Measurements from ENCODE around the gene FAM200A.
"Not testable (repeated sequence)": the region's sequence is repeated elsewhere in the genome, so short reads cannot be mapped to it uniquely, and the experiment has no call there.

Gene FAM200A

GRCh38 chr7:99558306-99559174 is 6.6 kb upstream of the FAM200A start, which contains the start of gene ZNF655:
ZNF655 (plus strand) TSS chr7:99558642; CDS start chr7:99560560, 1,918 bp downstream.
- peak; percentile 80 for DNase-seq

DNA sequence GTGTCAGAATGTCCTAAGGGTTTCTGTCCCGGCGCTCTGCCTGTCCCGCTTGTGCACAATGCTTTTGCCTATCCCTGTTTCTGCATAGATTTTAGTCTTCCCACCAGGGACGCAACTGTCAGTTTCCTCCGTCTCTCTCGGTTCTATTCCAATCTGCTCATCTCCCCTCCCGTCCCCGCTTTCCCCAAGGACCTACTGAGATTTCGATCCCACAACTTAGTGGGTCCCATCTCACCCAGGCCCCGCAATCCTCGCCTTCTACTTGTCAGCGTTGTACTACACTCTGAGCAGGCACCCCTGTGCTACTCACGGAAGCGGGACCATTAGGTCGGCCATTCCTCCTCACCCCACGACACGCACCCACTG is 6.0 kb upstream of the FAM200A start:
- no peak for DNase-seq

DNA sequence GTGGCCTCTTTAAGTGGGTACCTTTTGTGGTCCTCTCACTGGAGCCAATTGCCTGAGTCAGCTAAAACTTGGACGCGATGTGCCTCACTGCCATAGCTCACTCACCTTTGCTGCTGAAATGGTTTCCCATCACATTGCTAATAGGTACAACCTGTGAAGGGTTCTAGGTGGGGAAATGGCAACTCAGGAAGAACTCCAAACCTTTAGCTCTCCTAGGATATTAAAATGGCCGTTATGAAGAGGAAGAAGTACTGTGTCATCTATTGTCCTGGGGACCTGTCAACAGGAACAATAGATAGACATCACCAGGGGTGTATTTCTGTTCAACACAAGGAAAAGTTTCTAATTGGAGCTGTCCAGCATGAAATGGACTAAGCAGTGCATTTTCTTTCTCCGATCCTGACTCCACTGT is 5.3 kb upstream of the FAM200A start:
- DNase-seq, result no peak

GRCh38 chr7:99554939-99555338 is 3.0 kb upstream of the FAM200A start:
- no peak for DNase-seq

- DNase-seq, result no peak
Observed at GRCh38 chr7:99553039-99553438, 1.1 kb upstream of the FAM200A start.

DNA sequence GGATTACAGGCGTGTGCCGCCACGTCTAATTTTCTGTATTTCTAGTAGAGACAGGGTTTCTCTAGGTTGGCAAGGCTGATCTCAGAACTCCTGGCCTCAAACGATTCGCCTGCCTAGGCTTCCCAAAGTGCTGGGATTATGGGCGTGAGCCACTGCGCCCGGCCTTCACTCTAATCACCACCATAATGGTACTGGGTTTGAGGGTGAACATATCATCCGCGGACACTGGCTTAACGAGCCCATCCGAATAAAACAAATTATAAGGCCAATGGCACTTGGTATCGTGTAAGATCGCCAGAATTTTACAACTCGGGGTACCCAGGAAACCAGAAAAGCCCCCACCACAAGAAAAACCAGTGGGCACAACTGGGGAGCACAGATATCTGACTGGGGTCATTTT is 580 bp downstream of the FAM200A start:
- DNase-seq, result no peak

DNA sequence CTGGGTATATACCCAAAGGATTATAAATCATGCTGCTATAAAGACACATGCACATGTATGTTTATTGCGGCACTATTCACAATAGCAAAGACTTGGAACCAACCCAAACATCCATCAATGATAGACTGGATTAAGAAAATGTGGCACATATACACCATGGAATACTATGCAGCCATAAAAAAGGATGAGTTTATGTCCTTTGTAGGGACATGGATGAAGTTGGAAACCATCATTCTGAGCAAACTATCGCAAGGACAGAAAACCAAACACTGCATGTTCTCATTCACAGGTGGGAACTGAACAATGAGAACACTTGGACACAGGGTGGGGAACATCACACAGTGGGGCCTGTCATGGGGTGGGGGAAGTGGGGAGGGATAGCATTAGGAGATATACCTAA is 2.4 kb downstream of the FAM200A start:
- not testable (repeated sequence) for DNase-seq

GRCh38 chr7:99545308-99545707 is 6.6 kb downstream of the FAM200A start:
- not testable (repeated sequence) for DNase-seq

- no peak for DNase-seq
Observed at GRCh38 chr7:99543916-99544315, 8.0 kb downstream of the FAM200A start.

DNA sequence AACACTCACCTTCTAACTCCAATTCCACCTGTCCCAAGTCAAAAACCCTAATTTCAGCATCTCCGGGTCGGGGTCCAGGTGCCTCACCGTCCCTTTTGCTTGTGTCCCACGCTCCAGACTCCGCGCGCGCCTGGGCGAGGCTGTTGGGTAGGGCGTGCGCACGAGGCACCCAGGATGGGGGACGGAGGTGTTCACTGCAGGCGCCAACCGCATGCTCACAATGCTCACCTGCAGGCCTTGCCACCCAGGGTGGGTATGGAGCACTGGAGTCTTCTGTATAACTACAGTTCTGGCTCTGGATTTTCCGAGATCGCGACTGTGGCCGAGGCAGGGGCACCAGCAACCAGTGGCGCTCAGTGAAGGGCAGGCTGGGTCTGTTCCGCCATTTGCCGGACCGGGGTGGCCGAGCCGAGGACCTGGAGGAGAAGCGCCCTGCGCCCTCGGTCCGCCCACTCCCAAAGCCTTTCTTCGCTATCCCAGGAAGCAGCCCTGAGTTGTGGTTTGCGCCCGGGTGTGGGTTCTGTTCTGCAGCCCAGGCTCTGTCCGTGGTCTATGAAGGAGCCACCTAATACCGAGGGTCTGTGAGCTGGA is 8.7 kb downstream of the FAM200A start:
- DNase-seq, result no peak

DNA sequence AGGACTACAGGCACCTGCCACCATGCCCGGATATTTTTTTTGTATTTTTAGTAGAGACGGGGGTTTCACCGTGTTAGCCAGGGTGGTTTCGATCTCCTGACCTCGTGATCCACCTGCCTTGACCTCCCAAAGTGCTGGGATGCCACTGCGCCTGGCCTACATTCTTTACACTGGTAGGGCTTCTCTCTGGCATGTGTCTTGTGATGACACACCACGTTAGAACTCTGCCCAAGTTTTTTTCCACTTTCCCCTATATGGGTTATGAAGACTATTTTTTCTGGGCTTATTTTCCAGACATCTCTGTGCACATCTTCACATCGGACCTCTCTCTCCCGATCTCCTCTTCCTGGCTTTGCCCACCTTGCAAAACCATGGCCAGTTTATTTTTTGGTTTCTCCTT is 10.7 kb downstream of the FAM200A start:
- no peak for DNase-seq

DNA sequence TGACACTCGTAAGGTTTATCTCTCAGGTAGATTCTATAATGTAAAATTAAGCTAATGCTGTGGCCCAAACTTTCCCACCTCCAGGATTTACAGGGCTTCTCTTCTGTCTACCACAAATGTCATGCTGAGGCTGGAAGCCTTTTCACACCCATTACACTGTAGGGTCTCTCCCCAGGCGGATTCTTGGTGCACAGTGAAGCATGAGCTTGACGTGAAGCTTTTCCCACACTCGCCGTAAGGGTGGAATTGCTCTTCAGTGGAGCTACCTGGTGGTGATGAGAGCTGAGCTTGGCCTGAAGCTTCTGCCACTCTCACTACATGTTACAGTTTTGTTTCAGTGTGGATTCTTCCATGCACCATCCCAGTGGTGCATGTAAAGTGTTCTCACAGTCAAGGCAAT is 11.4 kb downstream of the FAM200A start:
- DNase-seq, result no peak

- DNase-seq, result no peak
Observed at GRCh38 chr7:99539213-99539811, 12.6 kb downstream of the FAM200A start.

GRCh38 chr7:99535667-99536066 is 16.2 kb downstream of the FAM200A start:
- DNase-seq, result no peak

DNA sequence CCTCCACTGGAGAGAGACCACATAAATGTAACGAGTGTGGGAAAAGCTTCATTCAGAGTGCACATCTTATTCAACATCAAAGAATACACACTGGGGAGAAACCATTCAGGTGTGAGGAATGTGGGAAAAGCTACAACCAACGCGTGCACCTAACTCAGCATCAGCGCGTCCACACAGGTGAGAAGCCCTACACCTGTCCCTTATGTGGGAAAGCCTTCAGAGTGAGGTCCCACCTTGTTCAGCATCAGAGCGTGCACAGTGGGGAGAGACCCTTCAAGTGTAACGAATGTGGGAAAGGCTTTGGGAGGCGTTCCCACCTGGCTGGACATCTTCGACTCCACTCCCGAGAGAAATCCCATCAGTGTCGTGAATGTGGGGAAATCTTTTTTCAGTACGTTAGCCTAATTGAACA is 20.6 kb downstream of the FAM200A start:
- DNase-seq, result no peak

DNA sequence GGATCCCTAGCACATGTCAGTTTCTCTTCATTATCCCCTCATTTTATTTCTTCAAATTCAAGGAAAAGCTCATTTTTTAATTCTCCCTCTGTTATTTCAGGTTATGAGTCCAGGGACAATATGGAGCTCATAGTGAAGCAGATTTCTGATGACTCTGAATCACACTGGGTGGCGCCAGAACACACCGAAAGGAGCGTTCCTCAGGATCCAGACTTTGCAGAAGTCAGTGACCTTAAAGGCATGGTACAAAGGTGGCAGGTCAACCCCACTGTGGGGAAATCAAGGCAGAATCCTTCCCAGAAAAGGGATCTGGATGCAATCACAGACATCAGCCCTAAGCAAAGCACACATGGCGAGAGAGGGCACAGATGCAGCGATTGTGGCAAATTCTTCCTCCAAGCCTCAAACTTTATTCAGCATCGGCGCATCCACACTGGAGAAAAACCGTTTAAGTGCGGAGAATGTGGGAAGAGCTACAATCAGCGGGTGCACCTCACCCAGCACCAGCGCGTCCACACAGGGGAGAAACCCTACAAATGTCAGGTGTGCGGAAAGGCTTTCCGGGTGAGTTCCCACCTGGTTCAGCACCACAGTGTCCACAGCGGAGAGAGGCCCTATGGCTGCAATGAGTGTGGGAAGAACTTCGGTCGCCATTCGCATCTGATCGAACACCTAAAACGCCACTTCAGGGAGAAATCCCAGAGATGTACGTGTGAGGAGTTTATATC is 26.0 kb downstream of the FAM200A start:
- DNase-seq, result no peak

GRCh38 chr7:99521399-99521798 is 30.5 kb downstream of the FAM200A start:
- no peak for DNase-seq

GRCh38 chr7:99514050-99514449 is 37.9 kb downstream of the FAM200A start:
- no peak for DNase-seq

GRCh38 chr7:99505324-99505662 is 46.6 kb downstream of the FAM200A start:
- DNase-seq, result no peak

- peak; percentile 91 for DNase-seq
Observed at GRCh38 chr7:99504603-99505323, 47.2 kb downstream of the FAM200A start, which contains the start of gene ZKSCAN5. ZKSCAN5 (plus strand) TSS chr7:99504662; CDS start chr7:99506045, 1,383 bp downstream.

- DNase-seq, result no peak
Observed at GRCh38 chr7:99504281-99504602, 47.7 kb downstream of the FAM200A start.

DNA sequence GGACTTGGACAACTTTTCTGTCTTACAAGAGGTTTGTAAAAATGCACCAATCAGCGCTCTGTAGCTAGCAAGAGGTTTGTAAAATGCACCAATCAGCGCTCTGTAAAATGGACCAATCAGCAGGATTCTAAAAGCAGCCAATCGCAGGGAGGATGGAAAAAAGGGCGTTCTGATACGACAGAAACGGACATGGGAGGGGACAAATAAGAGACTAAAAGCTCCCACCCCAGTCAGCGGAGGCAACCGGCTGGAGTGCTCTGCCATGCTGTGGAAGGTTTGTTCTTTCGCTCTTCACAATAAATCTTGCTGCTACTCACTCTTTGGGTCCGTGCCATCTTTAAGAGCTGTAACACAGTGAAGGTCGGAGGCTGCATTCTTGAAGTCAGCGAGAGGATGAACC is 50.7 kb downstream of the FAM200A start:
- DNase-seq, result not testable (repeated sequence)

- no peak for DNase-seq
Observed at GRCh38 chr7:99500637-99501009, 51.3 kb downstream of the FAM200A start.

Measured in GF-D8 (cell line).